Hepatocyte (in vitro differentiated cells): ENCODE data around the gene KMT2E.

ENCODE experiments used
- EZH2 ChIP-seq: fragments of 200-600 bp; sonication (generic); IDR thresholded peaks from 2 replicates; pipeline ENCODE4 v1.6.1; 2016; ENCODE audit warnings: antibody characterized with exemption, mild to moderate bottlenecking, borderline replicate concordance
- EZH2phosphoT487 ChIP-seq: fragments of 200-600 bp; sonication (generic); IDR thresholded peaks from one replicate; pipeline ENCODE4 v1.6.1; 2018; ENCODE audit warnings: antibody characterized with exemption, mild to moderate bottlenecking, low read depth, moderate library complexity; ENCODE audit not compliant: unreplicated experiment, severe bottlenecking
- TF ChIP-seq, protein P1 (sequence below): fragments of 200-600 bp; sonication (generic); IDR thresholded peaks from 2 replicates; pipeline ENCODE4 v1.5.1; 2016; ENCODE audit warnings: antibody characterized with exemption, mild to moderate bottlenecking; ENCODE audit not compliant: poor library complexity

DNA sequence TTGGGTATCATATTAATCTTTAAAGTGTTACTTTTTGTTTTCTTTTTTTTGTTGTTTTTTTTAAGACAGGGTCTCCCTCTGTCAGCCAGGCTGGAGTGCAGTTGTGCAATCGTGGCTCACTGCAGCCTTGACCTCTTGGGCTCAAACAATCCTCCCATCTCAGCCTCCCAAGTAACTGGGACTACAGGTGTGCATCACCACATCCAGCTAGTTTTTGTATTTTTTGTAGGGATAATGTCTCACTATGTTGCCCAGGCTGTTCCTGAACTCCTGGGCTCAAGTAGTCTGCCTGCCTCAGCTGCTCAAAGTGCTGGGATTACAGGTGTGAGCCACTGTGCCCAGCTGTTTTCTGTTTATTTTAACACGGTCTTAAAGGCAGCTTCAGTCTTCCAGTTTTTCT lies 23.3 kb downstream of the KMT2E start:
- TF ChIP-seq, protein P1, sequence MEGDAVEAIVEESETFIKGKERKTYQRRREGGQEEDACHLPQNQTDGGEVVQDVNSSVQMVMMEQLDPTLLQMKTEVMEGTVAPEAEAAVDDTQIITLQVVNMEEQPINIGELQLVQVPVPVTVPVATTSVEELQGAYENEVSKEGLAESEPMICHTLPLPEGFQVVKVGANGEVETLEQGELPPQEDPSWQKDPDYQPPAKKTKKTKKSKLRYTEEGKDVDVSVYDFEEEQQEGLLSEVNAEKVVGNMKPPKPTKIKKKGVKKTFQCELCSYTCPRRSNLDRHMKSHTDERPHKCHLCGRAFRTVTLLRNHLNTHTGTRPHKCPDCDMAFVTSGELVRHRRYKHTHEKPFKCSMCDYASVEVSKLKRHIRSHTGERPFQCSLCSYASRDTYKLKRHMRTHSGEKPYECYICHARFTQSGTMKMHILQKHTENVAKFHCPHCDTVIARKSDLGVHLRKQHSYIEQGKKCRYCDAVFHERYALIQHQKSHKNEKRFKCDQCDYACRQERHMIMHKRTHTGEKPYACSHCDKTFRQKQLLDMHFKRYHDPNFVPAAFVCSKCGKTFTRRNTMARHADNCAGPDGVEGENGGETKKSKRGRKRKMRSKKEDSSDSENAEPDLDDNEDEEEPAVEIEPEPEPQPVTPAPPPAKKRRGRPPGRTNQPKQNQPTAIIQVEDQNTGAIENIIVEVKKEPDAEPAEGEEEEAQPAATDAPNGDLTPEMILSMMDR: no peak
- no peak for TF ChIP-seq EZH2
- no peak for TF ChIP-seq EZH2phosphoT487
